Measurements from ENCODE around the gene GPATCH2L.

DNA sequence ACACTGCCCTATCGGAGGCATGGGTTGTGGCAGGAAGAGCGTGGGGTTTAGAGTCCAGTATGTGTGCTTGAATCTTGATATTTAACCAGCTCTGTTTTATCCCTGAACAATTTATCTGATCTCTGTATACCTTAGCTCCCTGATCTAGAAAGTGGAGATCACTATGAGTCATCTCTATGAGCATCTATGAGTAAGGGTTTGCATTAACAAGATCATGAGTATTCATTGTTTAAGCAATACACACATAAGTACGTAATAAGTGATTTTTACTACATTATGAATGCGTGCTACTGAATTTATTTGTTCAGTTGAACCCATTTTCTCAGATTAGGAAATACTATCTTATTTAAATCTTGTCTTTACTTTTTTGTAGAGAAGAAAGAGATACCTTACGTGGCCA, 49.4 kb downstream of the GPATCH2L start:
- TF ChIP-seq, protein P1, sequence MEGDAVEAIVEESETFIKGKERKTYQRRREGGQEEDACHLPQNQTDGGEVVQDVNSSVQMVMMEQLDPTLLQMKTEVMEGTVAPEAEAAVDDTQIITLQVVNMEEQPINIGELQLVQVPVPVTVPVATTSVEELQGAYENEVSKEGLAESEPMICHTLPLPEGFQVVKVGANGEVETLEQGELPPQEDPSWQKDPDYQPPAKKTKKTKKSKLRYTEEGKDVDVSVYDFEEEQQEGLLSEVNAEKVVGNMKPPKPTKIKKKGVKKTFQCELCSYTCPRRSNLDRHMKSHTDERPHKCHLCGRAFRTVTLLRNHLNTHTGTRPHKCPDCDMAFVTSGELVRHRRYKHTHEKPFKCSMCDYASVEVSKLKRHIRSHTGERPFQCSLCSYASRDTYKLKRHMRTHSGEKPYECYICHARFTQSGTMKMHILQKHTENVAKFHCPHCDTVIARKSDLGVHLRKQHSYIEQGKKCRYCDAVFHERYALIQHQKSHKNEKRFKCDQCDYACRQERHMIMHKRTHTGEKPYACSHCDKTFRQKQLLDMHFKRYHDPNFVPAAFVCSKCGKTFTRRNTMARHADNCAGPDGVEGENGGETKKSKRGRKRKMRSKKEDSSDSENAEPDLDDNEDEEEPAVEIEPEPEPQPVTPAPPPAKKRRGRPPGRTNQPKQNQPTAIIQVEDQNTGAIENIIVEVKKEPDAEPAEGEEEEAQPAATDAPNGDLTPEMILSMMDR (IDR thresholded peaks at IDR 0.05): no peak
- TF ChIP-seq EP300 (IDR thresholded peaks at IDR 0.05; ENCODE audit: low read depth) (no peak), POLR2AphosphoS5 (IDR thresholded peaks at IDR 0.05) (no peak)
